Neural cell (in vitro differentiated cells): ENCODE results near the gene RECK. TPM values are rescaled to one million over a fixed set of nuclear protein-coding genes. Genes with fewer than 3 reads are reported as not detected.

ENCODE experiments used
- H2AFZ ChIP-seq: fragments of 200-600, 300-800 bp; sonication (generic), shearing (Covaris generic); 2 replicates; pipeline ENCODE4 v1.6.0; 2014; ENCODE audit warnings: low read depth, mild to moderate bottlenecking, antibody characterized with exemption, low read length, moderate library complexity
- H3F3A ChIP-seq: fragments of 200-600 bp; shearing (Covaris generic); 2 replicates; pipeline ENCODE4 v1.6.1; 2016; ENCODE audit warnings: mild to moderate bottlenecking, moderate library complexity, mixed read lengths, antibody characterized with exemption, low read length; ENCODE audit not compliant: insufficient read depth, poor library complexity, severe bottlenecking
- H3K27ac ChIP-seq: fragments of 200-600, 300-800 bp; sonication (generic), shearing (Covaris generic); 2 replicates; pipeline ENCODE4 v1.5.1; 2014; ENCODE audit warnings: mild to moderate bottlenecking, low read length, moderate library complexity
- H3K27me3 ChIP-seq: fragments of 300-800, 200-600 bp; sonication (generic), shearing (Covaris generic); 2 replicates; pipeline ENCODE4 v1.6.0; 2014; ENCODE audit warnings: mild to moderate bottlenecking, low read depth, low read length, moderate library complexity; ENCODE audit not compliant: insufficient read depth
- H3K36me3 ChIP-seq: fragments of 300-800, 200-600 bp; sonication (generic), shearing (Covaris generic); 2 replicates; pipeline ENCODE4 v1.5.1; 2014; ENCODE audit warnings: mild to moderate bottlenecking, antibody characterized with exemption, low read length, moderate library complexity; ENCODE audit not compliant: insufficient read depth
- H3K4me2 ChIP-seq: fragments of 300-800, 200-600 bp; sonication (generic), shearing (Covaris generic); 2 replicates; pipeline ENCODE4 v1.6.0; 2014; ENCODE audit warnings: mild to moderate bottlenecking, low read length
- H3K4me3 ChIP-seq: fragments of 300-800, 200-600 bp; sonication (generic), shearing (Covaris generic); 2 replicates; pipeline ENCODE4 v1.5.1; 2014; ENCODE audit warnings: mild to moderate bottlenecking, low read length, moderate library complexity
- H3K79me2 ChIP-seq: fragments of 200-600 bp; shearing (Covaris generic); replicated peaks from 2 replicates; pipeline ENCODE4 v1.6.0; 2014; ENCODE audit warnings: mild to moderate bottlenecking, low read length, moderate library complexity; ENCODE audit not compliant: insufficient read depth
- H3K9ac ChIP-seq: fragments of 300-800, 200-600 bp; sonication (generic), shearing (Covaris generic); 2 replicates; pipeline ENCODE4 v1.6.1; 2016; ENCODE audit warnings: mild to moderate bottlenecking, low read length, mixed read lengths
- H3K9me2 ChIP-seq: fragments of 200-600 bp; shearing (Covaris generic); 2 replicates; pipeline ENCODE4 v1.6.1; 2016; ENCODE audit warnings: mild to moderate bottlenecking, low read length, mixed read lengths; ENCODE audit not compliant: insufficient read depth
- H3K9me3 ChIP-seq: fragments of 200-600, 300-800 bp; sonication (generic), shearing (Covaris generic); 2 replicates; pipeline ENCODE4 v1.6.1; 2016; ENCODE audit warnings: mild to moderate bottlenecking, mixed run types, low read length, moderate library complexity, mixed read lengths
- H4K20me1 ChIP-seq: fragments of 200-600 bp; shearing (Covaris generic); 2 replicates; pipeline ENCODE4 v1.6.1; 2016; ENCODE audit warnings: mild to moderate bottlenecking, mixed run types; ENCODE audit not compliant: insufficient read depth
- CTCF ChIP-seq: fragments of 450-650 bp; IDR thresholded peaks from 2 replicates; pipeline ENCODE4 v1.5.1; 2014; ENCODE audit warnings: antibody characterized with exemption, mild to moderate bottlenecking, moderate library complexity; ENCODE audit not compliant: poor library complexity, severe bottlenecking
- EP300 ChIP-seq: fragments of 450-650 bp; conservative IDR thresholded peaks from 2 replicates; pipeline ENCODE4 v1.6.1; 2014; ENCODE audit warnings: antibody characterized with exemption, mild to moderate bottlenecking, moderate library complexity; ENCODE audit not compliant: poor library complexity, severe bottlenecking
- EZH2 ChIP-seq: fragments of 200-600, 300-800 bp; shearing (Covaris generic), sonication (generic); IDR thresholded peaks from 2 replicates; pipeline ENCODE4 v1.6.1; 2014; ENCODE audit warnings: antibody characterized with exemption, low read length, borderline replicate concordance, mild to moderate bottlenecking; ENCODE audit not compliant: insufficient read depth, poor library complexity, severe bottlenecking
- MXI1 ChIP-seq: fragments of 450-650 bp; conservative IDR thresholded peaks from 2 replicates; pipeline ENCODE4 v1.6.1; 2014; ENCODE audit warnings: antibody characterized with exemption, mild to moderate bottlenecking; ENCODE audit not compliant: poor library complexity, severe bottlenecking
- POLR2AphosphoS5 ChIP-seq: IDR thresholded peaks from 2 replicates; pipeline ENCODE4 v1.6.1; 2012
- RAD21 ChIP-seq: fragments of 450-650 bp; conservative IDR thresholded peaks from 2 replicates; pipeline ENCODE4 v1.6.1; 2014; ENCODE audit warnings: antibody characterized with exemption, mild to moderate bottlenecking, moderate library complexity
- REST ChIP-seq: IDR thresholded peaks from 2 replicates; pipeline ENCODE4 v1.6.1; 2012; ENCODE audit warnings: borderline replicate concordance
- SMC3 ChIP-seq: fragments of 450-650 bp; conservative IDR thresholded peaks from 2 replicates; pipeline ENCODE4 v1.6.1; 2014; ENCODE audit warnings: antibody characterized with exemption, mild to moderate bottlenecking, moderate library complexity; ENCODE audit not compliant: poor library complexity
- TAF1 ChIP-seq: IDR thresholded peaks from 2 replicates; pipeline ENCODE4 v1.6.1; 2012; ENCODE audit warnings: low read depth
- polyA plus RNA-seq: library from polyadenylated mRNA; depleted of rRNA; stranded (reverse); fragments of >200 nt; gene quantifications from 2 replicates; pipeline ENCODE4 v1.2.3, GENCODE V29; 2014

Gene RECK
- polyA plus RNA-seq, 1 donor from 2014 or later: 6.9 TPM

- Histone ChIP-seq H3K9me3 (no peaks in the 10 kb centered on the region), H3K9me2 (no peaks in the 10 kb centered on the region), H3F3A (no peaks in the 10 kb centered on the region), H3K4me3 (no peak overlapping the region), H2AFZ (no peak overlapping the region), H3K27me3 (no peaks in the 10 kb centered on the region), H3K27ac (no peak overlapping the region), H4K20me1 (no peaks in the 10 kb centered on the region), H3K4me2 (no peak overlapping the region), H3K36me3 (no peaks in the 10 kb centered on the region), H3K79me2 (no peaks in the 10 kb centered on the region), H3K9ac (no peak overlapping the region)
- TF ChIP-seq CTCF: no peak
- TF ChIP-seq MXI1: no peak
- TF ChIP-seq POLR2AphosphoS5: no peak
- no peak for TF ChIP-seq TAF1
- TF ChIP-seq EP300: no peak
- no peak for TF ChIP-seq EZH2
- no peak for TF ChIP-seq SMC3
- TF ChIP-seq RAD21: no peak
- no peak for TF ChIP-seq REST
These were observed 112.5 kb downstream of the RECK start for GRCh38 chr9:36149197-36149596.

- TF ChIP-seq TAF1 (no peak), POLR2AphosphoS5 (no peak), EP300 (no peak), EZH2 (no peak), CTCF (no peak), SMC3 (no peak), REST (no peak), MXI1 (no peak), RAD21 (no peak)
- H3F3A ChIP-seq: no peaks in the 10 kb centered on the region
- no peaks in the 10 kb centered on the region for H4K20me1 ChIP-seq
- H3K9me3 ChIP-seq: no peaks in the 10 kb centered on the region
- no peak overlapping the region for H3K9ac ChIP-seq
- no peak overlapping the region for H2AFZ ChIP-seq
- H3K79me2 ChIP-seq: no peaks in the 10 kb centered on the region
- H3K4me2 ChIP-seq: no peak overlapping the region
- no peaks in the 10 kb centered on the region for H3K36me3 ChIP-seq
- H3K27ac ChIP-seq: no peak overlapping the region
- H3K4me3 ChIP-seq: no peak overlapping the region
- no peaks in the 10 kb centered on the region for H3K9me2 ChIP-seq
- no peaks in the 10 kb centered on the region for H3K27me3 ChIP-seq
These were observed 114.0 kb downstream of the RECK start for GRCh38 chr9:36150574-36151315.
